ENCODE measurements around the gene AP1AR. TPM values are rescaled to one million over a fixed set of nuclear protein-coding genes. Genes with fewer than 3 reads are reported as not detected.

AP1AR gene
- polyA plus RNA-seq, 1 donor from 2014 or later, result 143 TPM

DNA sequence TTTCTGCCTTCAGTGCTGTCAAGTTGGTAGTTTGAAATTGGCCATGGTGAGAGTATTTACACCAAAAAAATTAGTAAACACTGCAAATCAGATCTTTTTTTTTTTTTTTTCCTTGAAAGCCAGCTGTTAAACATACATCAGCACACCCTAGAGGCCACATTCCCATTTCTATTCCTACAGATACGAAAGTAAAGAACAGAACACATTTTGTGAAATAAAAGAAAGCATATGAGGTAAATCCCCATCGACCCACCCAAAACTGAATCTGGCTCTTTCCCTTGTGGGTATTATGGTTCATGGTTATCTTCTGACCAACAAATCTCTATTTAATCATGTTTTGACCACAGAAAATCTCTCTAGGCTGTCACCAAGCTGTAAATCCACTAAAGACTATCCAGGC lies 41.8 kb upstream of the AP1AR start:
- Histone ChIP-seq H3F3A (ENCODE audit: insufficient read depth, low read length, poor library complexity, severe bottlenecking) (no peaks in the 10 kb centered on the region), H3K27ac (ENCODE audit: low read length) (no peak overlapping the region), H4K20me1 (ENCODE audit: insufficient read depth) (no peaks in the 10 kb centered on the region), H3K4me3 (ENCODE audit: low read length) (no peak overlapping the region), H3K9me3 (ENCODE audit: low read length) (no peaks in the 10 kb centered on the region), H3K9ac (ENCODE audit: low read length) (no peak overlapping the region), H3K36me3 (ENCODE audit: insufficient read depth, low read length) (no peaks in the 10 kb centered on the region), H2AFZ (ENCODE audit: low read depth, low read length) (no peak overlapping the region), H3K9me2 (ENCODE audit: insufficient read depth, low read length) (no peaks in the 10 kb centered on the region), H3K27me3 (ENCODE audit: insufficient read depth, low read depth, low read length) (no peaks in the 10 kb centered on the region), H3K79me2 (replicated peaks; ENCODE audit: insufficient read depth, low read length) (no peaks in the 10 kb centered on the region), H3K4me2 (ENCODE audit: low read length) (no peak overlapping the region)
- TF ChIP-seq, protein P1, sequence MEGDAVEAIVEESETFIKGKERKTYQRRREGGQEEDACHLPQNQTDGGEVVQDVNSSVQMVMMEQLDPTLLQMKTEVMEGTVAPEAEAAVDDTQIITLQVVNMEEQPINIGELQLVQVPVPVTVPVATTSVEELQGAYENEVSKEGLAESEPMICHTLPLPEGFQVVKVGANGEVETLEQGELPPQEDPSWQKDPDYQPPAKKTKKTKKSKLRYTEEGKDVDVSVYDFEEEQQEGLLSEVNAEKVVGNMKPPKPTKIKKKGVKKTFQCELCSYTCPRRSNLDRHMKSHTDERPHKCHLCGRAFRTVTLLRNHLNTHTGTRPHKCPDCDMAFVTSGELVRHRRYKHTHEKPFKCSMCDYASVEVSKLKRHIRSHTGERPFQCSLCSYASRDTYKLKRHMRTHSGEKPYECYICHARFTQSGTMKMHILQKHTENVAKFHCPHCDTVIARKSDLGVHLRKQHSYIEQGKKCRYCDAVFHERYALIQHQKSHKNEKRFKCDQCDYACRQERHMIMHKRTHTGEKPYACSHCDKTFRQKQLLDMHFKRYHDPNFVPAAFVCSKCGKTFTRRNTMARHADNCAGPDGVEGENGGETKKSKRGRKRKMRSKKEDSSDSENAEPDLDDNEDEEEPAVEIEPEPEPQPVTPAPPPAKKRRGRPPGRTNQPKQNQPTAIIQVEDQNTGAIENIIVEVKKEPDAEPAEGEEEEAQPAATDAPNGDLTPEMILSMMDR (IDR thresholded peaks at IDR 0.05; ENCODE audit: poor library complexity, severe bottlenecking), result no peak
- no peak for TF ChIP-seq EP300 (conservative IDR thresholded peaks at IDR 0.05; ENCODE audit: poor library complexity, severe bottlenecking)
- TF ChIP-seq, protein P2, sequence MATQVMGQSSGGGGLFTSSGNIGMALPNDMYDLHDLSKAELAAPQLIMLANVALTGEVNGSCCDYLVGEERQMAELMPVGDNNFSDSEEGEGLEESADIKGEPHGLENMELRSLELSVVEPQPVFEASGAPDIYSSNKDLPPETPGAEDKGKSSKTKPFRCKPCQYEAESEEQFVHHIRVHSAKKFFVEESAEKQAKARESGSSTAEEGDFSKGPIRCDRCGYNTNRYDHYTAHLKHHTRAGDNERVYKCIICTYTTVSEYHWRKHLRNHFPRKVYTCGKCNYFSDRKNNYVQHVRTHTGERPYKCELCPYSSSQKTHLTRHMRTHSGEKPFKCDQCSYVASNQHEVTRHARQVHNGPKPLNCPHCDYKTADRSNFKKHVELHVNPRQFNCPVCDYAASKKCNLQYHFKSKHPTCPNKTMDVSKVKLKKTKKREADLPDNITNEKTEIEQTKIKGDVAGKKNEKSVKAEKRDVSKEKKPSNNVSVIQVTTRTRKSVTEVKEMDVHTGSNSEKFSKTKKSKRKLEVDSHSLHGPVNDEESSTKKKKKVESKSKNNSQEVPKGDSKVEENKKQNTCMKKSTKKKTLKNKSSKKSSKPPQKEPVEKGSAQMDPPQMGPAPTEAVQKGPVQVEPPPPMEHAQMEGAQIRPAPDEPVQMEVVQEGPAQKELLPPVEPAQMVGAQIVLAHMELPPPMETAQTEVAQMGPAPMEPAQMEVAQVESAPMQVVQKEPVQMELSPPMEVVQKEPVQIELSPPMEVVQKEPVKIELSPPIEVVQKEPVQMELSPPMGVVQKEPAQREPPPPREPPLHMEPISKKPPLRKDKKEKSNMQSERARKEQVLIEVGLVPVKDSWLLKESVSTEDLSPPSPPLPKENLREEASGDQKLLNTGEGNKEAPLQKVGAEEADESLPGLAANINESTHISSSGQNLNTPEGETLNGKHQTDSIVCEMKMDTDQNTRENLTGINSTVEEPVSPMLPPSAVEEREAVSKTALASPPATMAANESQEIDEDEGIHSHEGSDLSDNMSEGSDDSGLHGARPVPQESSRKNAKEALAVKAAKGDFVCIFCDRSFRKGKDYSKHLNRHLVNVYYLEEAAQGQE (IDR thresholded peaks at IDR 0.05; ENCODE audit: borderline replicate concordance), result no peak
- no peak for TF ChIP-seq TAF1 (IDR thresholded peaks at IDR 0.05; ENCODE audit: low read depth)
- TF ChIP-seq POLR2AphosphoS5 (IDR thresholded peaks at IDR 0.05), result no peak
- TF ChIP-seq SMC3 (conservative IDR thresholded peaks at IDR 0.05; ENCODE audit: poor library complexity), result no peak
- TF ChIP-seq MXI1 (conservative IDR thresholded peaks at IDR 0.05; ENCODE audit: poor library complexity, severe bottlenecking), result no peak

DNA sequence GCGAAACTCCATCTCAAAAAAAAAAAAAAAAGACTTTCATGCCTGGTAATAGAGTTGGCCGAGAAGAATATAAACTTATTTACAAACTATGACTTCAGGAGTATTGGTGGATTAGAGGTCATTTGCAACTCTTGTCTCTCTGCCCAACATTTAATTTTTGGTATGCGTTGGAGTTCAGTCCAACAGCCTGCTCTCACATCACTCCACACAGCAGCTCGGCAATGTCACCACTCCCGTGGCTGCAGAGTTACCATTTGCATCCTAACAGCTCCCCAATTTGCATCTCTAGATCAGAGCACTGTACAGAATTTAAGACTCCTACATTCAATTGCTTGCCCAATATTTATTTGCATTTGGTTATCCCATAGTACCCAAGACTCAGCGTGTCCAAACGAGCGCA lies 40.9 kb upstream of the AP1AR start:
- TF ChIP-seq, protein P1 (IDR thresholded peaks at IDR 0.05; ENCODE audit: poor library complexity, severe bottlenecking), result no peak
- TF ChIP-seq MXI1 (conservative IDR thresholded peaks at IDR 0.05; ENCODE audit: poor library complexity, severe bottlenecking) (no peak), POLR2AphosphoS5 (IDR thresholded peaks at IDR 0.05) (no peak), SMC3 (conservative IDR thresholded peaks at IDR 0.05; ENCODE audit: poor library complexity) (no peak), EZH2 (IDR thresholded peaks at IDR 0.05; ENCODE audit: borderline replicate concordance, insufficient read depth, low read length, poor library complexity, severe bottlenecking) (no peak), TAF1 (IDR thresholded peaks at IDR 0.05; ENCODE audit: low read depth) (no peak), EP300 (conservative IDR thresholded peaks at IDR 0.05; ENCODE audit: poor library complexity, severe bottlenecking) (no peak), RAD21 (conservative IDR thresholded peaks at IDR 0.05) (no peak)
- TF ChIP-seq, protein P2 (IDR thresholded peaks at IDR 0.05; ENCODE audit: borderline replicate concordance), result no peak
- H3K4me2 ChIP-seq (ENCODE audit: low read length), result no peak overlapping the region

More for the DNA sequence above, 40.9 kb upstream of the AP1AR start:
- no peaks in the 10 kb centered on the region for H3K27me3 ChIP-seq (ENCODE audit: insufficient read depth, low read depth, low read length)
- no peak overlapping the region for H3K4me3 ChIP-seq (ENCODE audit: low read length)
- no peaks in the 10 kb centered on the region for H3K9me3 ChIP-seq (ENCODE audit: low read length)
- no peak overlapping the region for H2AFZ ChIP-seq (ENCODE audit: low read depth, low read length)
- H3K79me2 ChIP-seq (replicated peaks; ENCODE audit: insufficient read depth, low read length), result no peaks in the 10 kb centered on the region
- H3K9ac ChIP-seq (ENCODE audit: low read length), result no peak overlapping the region
- H3F3A ChIP-seq (ENCODE audit: insufficient read depth, low read length, poor library complexity, severe bottlenecking), result no peaks in the 10 kb centered on the region
- no peaks in the 10 kb centered on the region for H3K9me2 ChIP-seq (ENCODE audit: insufficient read depth, low read length)
- H3K36me3 ChIP-seq (ENCODE audit: insufficient read depth, low read length), result no peaks in the 10 kb centered on the region
- no peak overlapping the region for H3K27ac ChIP-seq (ENCODE audit: low read length)
- H4K20me1 ChIP-seq (ENCODE audit: insufficient read depth), result no peaks in the 10 kb centered on the region

Measured in neural cell (in vitro differentiated cells).